Stimulated activated CD4-positive, alpha-beta T cell treated with anti-CD3 and anti-CD28 coated beads, Interleukin-2, amount 100 ng/mL, for 4 hours (primary cell): ENCODE results near the gene SERPIND1.

ENCODE experiments used
- DNase-seq: peaks from one replicate; pipeline ENCODE4 v3.0.0-alpha.2; 2020; ENCODE audit warnings: low read depth

The SERPIND1 gene

DNA sequence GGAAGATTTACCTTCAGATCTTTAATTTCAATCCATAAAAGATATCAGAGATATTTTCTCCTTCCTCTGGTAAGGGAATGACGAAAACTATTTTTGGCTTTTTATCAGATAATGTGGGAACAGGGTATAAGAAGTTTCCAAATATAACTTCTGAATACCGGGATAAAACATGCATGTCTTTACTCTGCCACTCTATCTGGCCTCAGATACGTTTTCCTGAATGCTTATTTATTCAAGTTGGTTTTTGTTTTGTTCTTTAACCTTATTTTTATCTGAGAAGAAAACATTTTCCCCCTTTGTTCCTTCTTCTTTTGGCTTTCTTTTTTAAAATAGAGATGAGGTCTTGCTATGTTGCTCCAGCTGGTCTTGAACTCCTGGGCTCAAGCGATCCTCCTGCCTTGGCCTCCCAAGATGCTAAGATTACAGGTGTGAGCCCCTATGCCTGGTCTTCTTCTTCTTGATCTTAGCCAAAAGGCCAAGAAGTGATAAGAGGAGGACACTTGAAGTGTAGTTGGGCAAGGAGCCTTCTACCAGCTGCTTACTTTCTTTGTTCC is 1.5 kb downstream of the SERPIND1 start:
- no peak for DNase-seq

DNA sequence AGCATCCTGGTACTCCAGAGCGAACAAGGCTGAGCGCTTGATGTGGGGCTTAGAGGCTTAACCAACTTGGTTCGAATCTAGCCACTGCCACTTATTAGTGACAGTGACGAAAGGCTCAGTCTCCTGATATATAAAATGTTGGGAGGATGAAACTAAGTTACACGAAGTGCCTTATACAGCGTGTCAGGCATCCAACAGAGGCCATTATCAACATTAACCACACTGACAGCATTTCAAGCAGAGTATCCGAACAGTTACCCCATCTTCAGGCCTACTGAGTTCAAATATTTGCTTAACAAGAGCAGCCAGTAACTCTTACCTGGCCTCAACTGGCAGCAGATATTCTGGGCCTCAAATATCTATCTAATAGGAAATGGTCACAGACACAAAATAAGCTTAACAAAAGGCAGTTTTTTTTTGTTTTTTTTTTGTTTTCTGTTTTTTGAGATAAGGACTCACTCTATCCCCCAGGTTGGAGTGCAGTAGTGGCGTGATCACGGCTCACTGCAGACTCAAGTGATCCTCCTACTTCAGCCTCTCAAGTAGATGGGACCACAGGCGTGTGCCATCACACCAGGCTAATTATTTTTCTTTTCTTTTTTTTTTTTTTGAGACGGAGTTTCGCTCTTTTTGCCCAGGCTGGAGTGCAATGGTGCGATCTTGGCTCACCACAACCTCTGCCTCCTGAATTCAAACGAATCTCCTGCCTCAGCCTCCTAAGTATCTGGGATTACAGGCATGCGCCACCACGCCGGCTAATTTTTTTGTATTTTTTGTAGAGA is 2.9 kb downstream of the SERPIND1 start:
- no peak for DNase-seq

DNA sequence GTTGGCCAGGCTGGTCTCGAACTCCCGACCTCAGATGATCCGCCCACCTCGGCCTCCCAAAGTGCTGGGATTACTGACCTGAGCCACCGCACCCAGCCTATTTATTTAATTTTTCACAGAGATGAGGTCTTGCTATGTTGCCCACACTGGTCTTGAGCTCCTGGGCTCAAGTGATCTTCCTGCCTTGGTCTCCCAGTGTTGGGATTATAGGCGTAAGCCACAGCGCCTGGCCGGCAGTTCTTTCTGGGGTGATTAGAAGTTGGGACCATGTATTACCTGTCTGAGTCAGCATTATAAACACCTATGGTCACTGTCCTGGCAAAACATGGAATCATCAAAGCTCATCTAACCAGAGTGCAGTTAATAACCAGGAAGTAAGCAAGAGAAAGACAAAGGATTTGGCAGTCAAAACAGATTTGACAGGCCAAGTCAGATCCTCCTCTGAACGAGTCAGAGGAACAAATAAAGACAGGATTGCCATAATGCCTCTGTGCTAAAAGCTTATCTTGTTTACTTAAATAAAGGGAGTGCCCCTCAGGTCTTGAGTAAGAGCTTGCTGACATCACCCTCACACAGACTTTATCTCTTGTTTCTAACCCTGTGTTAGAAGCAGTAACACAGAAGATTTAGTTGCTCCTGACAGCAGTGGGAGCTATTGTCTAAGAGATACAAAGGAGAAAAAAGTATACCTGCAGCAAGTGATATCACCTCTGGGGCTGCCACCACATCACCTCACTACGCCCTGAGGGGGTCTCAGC is 3.7 kb downstream of the SERPIND1 start:
- DNase-seq: no peak

DNA sequence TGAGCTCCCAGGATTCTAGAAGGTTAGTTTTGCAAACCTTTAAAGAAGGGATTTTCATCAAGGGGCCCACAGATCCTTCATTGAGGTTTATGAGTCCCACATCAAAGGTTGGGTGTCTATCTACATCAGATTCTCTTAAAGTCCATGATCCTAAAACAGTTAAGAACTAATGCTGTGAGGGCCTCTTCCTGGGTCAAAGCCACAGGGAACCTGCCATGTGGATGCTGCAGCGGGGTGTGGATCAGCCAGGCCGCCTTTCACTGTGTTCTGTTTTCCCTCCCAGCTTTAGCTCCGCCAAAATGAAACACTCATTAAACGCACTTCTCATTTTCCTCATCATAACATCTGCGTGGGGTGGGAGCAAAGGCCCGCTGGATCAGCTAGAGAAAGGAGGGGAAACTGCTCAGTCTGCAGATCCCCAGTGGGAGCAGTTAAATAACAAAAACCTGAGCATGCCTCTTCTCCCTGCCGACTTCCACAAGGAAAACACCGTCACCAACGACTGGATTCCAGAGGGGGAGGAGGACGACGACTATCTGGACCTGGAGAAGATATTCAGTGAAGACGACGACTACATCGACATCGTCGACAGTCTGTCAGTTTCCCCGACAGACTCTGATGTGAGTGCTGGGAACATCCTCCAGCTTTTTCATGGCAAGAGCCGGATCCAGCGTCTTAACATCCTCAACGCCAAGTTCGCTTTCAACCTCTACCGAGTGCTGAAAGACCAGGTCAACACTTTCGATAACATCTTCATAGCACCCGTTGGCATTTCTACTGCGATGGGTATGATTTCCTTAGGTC is 5.3 kb downstream of the SERPIND1 start:
- DNase-seq: no peak

DNA sequence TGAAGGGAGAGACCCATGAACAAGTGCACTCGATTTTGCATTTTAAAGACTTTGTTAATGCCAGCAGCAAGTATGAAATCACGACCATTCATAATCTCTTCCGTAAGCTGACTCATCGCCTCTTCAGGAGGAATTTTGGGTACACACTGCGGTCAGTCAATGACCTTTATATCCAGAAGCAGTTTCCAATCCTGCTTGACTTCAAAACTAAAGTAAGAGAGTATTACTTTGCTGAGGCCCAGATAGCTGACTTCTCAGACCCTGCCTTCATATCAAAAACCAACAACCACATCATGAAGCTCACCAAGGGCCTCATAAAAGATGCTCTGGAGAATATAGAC is 5.9 kb downstream of the SERPIND1 start:
- no peak for DNase-seq

DNA sequence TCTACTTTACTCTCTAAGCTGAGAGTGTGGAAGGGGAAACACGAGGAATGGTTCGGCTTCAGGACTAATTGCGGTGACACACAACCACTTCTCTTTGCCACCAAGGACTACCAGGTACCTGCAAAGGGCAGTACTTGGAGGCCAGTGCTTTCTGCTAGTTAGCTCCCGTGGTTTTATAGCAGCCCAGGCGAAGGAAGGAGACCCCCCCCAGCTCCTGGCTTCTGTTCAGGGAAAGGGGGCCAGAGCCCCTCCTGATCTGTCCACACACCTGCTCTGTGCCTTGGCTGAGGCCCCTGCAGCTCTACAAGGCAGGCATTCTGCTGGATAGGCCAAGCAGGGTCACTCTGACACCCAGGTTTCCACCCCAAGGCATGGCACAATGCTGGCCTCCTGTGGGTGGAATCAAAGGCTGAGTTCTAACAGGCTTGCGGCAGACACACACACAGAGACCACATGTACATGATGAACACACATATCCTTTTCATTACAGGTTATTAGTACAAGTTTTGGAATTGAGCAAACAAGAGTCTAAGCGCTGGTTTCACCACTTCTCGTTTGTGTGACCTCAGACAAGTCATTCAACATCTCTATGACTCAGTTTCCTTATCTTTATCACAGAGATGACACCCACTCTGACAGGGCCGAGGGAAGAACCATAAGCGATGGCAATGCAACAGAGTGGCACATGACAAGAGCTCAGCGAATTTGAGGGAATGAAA is 7.5 kb downstream of the SERPIND1 start:
- no peak for DNase-seq

DNA sequence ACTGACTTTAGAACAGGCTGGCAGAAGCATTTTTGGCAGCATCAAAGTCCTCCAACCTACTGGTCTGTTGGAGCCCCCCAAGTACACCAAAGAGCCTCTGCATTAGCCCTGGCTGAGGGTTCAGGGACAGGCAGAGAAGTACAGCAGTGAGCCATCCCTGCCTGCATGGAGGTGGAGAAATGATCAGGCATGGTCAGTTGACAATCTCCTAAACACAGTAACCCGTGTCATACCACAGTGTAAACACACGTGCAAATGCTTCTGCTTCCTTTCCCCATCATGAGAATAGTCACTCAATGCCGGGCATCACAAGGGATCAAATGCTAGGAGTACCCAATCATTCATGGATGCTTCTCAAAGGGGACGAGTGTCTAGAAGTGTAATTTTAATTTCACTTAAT is 8.2 kb downstream of the SERPIND1 start:
- no peak for DNase-seq

DNA sequence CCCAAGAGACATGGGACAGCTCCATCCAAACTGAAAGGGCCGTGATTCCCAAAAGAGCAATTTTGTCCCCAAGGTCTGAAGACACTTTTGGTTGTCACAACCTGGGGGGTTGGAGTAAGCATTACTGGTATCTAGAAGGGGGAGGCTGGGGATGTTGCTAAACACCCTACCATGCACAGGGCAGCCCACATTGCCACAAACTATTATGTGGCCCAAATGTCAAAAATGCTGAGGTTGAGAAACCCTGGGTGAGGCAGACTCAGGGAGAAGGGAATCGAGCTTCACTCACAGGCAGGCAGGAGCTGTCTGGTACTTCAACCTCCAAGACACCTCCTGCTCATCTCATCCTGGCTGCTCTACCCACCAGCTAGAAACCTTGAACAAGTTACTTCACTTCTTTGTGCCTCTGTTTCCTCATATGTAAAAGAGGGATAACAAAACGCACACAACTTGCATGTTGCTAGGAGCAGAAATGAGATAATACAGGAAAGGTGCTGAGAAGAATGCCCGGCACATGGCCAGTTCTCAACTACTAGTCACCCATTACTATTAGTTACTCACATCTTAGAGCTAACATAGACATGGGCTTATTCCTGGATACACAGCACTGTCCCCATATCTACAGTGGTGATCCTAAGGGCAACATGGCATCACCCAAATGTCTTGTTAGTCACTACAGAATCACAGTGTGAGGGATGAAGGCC is 8.8 kb downstream of the SERPIND1 start:
- DNase-seq: no peak

DNA sequence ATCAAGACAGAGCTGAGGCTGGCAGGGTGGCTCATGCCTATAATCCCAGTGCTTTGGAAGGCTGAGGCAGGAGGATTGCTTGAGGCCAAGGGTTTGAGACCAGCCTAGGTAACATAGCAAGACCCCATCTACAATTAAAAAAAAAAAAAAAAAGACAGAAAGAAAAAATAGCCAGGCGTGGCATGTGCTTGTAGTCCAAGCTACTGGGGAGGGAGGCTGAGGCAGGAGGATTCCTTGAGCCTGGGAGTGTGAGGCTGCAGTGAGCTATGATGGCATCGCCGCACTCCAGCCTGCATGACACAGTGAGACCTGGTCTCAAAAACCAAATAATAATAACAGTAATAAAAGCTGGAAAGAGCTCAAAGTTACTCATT is 9.4 kb downstream of the SERPIND1 start:
- no peak for DNase-seq

DNA sequence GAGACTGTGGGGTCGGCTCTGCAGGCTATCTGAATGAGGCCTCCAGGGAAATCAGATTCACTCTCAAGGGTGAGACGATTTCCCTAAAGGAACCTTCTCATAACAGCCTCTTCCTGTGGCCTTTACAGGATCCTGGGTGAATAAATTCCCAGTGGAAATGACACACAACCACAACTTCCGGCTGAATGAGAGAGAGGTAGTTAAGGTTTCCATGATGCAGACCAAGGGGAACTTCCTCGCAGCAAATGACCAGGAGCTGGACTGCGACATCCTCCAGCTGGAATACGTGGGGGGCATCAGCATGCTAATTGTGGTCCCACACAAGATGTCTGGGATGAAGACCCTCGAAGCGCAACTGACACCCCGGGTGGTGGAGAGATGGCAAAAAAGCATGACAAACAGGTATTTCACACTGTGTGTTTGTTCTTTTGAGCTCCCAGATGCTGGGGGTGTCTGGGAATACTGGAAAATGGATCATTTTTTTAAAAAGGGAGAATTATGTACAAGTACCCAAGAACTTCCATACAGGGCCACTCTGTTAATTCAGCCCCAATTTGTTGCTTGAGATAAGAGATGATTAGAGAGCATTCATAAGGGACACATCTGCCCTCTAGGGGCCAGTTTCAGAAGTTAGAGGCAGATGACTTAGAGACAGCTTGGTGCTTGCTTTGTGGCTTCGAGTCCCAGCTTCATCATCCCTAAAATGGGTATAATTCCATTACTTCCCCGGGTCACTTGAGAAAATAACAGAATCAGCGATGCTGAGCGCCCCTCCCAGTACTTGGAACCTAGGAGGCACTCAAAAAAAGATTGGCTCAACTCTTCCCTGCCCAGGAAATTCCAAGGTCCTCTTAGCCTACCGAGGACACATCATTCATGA is 10.2 kb downstream of the SERPIND1 start:
- DNase-seq: peak; percentile 24

DNA sequence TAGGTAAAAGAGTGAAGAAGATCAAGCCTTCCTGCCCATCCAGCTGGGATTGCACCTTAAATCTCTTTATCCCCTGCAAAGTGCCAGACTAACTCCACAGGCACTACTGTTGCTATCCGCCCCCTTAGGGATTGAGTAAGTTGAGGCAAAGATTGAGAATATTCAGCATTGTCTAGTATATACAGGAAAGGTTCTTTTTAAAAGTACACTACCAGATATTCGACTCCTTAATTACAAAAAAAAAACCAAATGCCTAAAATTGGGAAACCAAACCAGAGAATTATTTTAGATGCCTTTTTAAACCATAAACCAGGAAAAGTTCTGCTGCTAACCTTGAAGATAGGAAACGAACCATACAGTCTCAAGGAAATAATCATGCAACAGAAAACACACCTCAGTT is 11.5 kb downstream of the SERPIND1 start:
- DNase-seq: no peak

DNA sequence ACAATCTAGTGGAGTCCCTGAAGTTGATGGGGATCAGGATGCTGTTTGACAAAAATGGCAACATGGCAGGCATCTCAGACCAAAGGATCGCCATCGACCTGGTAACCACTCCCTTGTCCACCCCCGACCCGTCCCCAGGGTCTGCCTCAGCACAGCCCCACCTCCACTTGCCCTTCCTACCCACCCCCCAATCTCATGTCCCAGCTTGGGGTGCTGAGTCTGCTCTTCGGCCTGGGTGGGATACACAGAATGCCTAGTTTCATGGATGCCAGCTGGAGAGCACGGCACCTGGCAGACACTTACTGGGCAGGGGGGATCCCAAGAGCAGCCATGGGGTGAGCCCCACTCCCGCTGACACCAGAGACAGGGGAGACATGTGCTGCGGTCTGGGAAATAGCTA is 12.1 kb downstream of the SERPIND1 start:
- no peak for DNase-seq

DNA sequence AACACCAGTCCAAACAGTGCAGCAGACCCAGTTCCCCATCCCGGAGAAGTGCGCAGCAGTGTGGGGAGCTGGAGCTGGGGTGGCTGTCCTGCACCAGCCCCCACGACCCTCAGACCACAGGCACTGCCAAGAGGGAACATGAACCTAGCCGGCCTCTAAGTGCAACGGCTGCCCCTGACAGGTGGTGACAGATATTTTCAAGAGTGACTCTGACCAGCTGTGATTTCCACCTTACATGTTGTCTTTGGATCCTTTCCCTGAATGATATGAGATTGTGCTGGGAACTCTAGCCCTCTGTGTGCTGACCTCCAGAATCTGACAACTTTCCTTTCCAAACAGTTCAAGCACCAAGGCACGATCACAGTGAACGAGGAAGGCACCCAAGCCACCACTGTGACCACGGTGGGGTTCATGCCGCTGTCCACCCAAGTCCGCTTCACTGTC is 12.6 kb downstream of the SERPIND1 start:
- no peak for DNase-seq

DNA sequence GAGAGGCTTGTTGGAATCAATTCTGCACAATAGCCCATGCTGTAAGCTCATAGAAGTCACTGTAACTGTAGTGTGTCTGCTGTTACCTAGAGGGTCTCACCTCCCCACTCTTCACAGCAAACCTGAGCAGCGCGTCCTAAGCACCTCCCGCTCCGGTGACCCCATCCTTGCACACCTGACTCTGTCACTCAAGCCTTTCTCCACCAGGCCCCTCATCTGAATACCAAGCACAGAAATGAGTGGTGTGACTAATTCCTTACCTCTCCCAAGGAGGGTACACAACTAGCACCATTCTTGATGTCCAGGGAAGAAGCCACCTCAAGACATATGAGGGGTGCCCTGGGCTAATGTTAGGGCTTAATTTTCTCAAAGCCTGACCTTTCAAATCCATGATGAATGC is 13.3 kb downstream of the SERPIND1 start:
- DNase-seq: no peak

DNA sequence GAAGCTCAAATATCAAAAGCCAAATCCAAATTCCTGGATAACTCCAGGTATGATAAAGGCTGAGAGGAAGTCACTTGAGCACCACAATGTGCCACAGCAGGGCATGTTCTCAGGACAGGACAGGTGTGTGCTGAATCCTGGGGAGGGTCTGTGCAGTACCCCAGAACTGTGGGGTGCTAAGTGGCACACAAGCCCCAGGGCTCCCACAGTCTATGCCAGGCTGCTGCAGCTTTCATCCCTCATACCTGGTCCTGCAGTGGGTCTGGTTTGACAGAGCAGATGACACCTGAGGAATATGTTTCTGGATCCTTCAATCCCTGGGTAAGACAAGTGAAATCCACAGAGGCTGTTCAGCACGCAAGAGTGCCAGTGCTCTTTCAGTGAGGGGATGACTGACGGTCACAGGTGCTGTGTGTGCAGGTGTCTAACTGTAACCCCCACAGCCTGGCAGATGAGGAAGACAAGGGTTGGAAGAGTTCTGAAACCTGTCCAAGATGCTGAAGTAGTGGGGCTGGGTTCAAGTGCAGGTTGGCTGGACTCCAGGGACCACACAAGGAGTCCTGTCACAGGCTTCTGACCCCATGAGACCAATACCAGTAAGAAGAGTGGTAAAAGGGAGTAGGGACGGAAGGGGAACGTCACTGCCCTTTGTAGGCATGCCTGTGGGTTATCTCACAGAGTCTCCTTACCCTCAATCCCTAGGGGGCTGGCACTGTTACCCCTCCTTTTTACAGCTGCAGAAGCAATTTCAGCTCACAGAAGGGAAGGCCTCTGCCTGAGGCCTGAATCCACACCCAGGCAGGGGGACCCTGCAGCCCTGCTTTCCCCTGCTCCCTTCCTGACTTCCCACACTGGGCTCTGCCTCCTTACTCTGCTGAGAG is 14.1 kb downstream of the SERPIND1 start:
- DNase-seq: no peak

DNA sequence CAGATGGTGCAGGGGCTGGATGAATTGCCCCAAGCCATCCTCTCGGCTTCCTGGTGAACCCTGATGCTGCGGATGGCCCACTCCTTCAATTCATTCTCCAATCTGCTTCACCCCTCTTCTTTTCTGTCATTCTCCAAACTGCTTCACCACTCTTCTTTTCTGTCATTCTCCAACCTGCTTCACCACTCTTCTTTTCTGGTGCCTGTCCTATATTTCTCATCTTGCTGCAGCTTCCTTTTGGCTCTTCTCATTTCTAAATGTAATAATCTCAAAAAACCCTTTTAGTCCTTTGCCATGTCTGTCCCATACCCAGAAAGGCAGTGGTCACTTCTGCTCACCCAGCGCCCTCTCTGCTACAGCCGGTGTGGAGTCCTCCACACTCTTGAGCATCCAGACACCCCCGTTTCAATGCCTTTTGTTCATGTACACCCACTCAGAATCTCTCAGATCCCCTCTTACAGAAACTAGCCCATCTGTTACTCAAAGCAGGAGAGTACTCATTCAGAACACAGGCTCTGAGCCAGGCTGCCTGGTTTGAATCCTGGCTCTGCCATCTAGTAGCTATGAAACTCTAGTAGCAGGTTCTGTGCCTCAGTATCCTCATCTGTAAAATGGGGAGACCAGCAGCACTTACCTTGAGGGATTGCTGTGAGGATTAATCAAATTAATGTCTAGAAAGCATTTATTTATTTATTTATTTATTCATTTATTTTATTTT is 14.9 kb downstream of the SERPIND1 start:
- no peak for DNase-seq

DNA sequence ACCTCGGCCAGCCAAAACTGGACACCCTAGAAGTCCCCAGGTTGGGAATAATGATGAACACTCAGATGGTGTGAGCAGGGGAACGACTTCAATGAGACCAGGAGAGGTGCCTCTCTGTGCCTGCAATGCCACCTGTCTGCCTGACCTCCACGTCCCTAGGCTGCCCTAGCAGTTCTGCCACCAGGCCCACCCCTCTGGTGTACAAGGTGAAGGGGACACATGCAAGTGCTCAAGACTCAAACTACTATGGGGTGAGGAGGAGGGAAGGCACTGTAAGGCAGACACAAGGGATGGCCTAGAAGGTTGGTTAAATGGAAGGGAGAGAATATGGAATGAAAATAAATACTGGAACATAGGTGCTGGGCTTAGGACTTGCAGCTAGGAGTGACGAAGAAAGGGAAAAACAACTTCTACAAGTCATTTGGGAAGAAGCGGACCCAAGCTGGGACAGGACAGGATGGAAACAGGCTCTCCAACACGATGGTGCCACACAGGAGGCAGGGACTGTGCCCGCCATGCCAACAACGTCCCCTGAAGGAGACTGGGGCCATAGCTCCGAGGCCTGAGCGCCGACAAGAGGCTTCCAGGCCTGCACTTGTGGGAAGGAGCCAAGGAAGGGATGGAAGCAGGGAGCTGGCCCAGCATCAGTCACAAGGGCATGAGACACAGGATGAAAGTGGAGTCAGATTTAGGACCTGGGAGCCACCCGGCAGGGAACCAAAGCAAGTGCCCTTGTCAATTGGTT is 18.5 kb downstream of the SERPIND1 start:
- no peak for DNase-seq
